Activated CD8-positive, alpha-beta memory T cell treated with anti-CD3 and anti-CD28 coated beads for 24 hours (primary cell): Measurements from ENCODE around the gene MYOG.
A peak's percentile ranks its signal among the peaks of the same experiment; 100 is the strongest.

Source experiments
- DNase-seq: peaks from one replicate; pipeline ENCODE4 v3.0.0-alpha.2; 2020

The MYOG gene

DNA sequence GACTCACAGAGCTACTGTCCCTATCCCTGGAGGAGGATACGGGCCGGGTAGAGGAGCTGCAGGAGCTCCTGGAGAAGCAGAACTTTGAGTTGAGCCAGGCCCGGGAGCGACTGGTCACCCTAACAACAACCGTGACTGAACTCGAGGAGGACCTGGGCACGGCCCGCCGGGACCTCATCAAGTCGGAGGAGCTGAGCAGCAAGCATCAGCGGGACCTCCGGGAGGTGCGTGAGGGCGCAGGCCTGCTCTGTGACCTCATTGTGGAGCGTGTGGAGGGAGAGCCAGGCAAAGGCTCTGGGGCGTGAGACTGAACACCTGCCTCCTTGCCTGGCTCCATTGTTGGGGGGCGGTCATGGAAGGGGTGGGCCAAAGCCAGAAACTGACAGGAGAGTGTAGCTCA, 40.5 kb downstream of the MYOG start:
- DNase-seq, result no peak

DNA sequence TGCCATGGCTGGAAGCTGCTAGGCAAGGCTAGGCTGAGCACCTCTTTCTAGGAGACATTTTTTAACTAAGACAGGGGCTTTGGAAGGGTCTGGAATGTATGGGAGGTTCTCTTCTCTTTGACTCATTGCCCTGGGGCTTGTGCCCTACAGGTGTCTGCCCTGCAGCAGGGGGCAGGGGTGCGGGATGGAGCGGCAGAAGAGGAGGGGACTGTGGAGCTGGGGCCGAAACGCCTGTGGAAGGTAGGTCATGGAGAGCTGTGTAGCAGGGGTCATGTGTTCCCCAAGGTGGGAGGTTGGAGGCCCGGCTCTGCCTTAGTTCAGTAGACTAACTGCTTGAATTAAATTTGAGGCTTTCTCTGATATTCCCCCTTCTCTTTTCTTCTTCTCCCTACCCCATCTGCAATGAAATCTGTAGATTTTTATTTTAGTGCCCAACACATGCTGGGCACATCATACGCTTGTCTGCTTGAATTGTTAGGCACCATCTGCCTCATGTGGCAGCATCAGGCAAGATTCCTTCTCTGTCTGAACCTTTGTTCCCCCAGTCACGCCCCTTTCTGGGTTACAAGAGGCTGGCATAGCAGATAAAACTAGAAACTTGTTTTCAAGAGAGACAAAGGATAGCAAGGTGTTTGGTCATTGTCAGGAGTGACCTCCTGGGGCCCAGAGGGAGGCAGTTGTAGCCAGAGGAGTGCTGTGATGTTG, 41.1 kb downstream of the MYOG start:
- no peak for DNase-seq

DNA sequence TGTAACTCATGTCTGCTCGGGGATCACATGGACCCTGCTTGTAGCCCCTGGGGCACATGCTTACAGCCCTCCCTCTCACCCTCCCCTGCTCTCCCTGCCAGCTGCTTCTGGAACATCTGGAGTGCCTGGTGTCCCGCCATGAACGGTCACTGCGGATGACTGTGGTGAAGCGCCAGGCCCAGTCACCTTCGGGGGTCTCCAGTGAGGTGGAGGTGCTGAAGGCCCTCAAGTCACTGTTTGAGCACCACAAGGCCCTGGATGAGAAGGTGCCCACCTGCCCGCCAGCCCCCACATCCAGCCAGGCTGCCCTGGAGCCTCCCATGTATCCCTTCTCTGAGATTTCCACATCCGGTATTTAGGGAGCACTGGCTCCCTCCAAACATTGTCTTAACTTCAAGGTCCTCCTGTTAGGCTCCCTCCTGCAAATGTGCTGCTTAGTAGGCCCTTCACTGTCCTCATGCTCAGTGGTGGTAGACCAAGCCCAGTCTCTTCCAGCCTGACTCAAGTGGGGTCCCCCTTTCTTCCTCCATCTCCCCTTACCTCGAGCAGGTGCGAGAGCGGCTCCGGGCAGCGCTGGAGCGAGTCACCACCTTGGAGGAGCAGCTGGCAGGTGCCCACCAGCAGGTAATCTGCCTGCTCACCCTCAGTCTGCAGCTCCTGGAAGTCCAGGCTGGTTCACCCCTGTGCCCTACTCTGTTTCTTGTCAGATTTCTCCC, 41.8 kb downstream of the MYOG start:
- DNase-seq, result no peak

DNA sequence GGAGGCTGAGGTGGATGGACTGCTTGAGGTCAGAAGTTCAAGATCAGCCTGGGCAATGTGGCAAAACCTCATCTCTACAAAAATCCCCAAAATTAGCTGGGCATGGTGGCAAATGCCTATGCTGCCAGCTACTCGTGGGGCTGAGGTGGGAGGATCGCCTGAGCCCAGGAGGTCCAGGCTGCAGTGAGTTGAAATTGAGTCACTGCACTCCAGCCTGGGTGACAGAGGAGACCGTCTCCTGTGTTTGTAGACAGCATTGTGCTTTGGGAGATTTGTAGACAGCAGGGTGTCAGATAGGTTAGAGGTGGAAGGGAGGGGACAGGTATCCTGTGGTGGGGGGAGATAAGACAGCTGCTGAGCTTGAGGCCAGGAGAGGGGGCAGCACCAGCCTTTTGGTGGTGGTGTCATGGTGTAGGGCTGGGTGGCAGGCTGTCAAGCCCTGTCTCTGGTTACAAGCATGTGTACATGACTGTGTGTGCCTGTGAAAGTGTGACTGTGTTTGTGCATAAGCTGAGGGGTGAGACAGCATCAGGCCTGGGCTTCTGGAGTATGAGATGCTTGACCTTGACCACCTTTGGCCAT, 44.4 kb downstream of the MYOG start:
- DNase-seq, result no peak

DNA sequence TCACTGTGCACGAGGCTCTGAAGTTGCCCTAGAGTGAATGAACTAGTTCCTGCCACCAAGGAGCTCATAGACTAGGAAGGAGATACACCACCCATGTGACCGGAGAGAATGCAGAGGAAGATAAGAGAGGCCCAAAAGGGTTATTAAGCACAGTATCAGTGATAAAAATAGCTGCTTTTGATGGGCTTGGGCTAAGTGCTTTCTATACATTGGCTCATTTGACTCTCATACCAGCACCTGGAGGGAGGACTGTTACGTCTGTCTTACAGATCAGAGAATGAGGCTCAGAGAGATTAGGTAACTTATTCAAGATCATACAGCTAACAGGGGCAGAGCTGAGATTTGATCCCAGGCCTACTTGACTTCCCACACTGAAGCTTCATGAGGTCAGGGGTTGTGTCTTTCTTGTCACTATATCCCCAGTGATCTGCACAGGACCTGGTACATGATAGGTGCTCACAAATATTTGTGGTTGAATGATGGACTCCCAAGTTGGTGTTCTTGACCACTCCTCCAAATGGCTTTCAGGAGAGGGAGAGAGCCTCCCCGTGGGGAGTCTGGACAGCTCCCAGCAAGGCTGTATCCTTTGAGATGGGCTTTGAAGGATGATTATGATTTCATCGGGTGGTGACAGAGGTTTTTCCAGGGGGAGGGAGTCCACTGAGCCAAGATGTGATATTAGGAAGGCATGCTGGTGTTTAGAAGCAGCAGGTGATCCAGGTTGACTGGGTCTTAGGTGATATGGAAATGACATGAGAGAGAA, 45.1 kb downstream of the MYOG start:
- DNase-seq, result no peak

DNA sequence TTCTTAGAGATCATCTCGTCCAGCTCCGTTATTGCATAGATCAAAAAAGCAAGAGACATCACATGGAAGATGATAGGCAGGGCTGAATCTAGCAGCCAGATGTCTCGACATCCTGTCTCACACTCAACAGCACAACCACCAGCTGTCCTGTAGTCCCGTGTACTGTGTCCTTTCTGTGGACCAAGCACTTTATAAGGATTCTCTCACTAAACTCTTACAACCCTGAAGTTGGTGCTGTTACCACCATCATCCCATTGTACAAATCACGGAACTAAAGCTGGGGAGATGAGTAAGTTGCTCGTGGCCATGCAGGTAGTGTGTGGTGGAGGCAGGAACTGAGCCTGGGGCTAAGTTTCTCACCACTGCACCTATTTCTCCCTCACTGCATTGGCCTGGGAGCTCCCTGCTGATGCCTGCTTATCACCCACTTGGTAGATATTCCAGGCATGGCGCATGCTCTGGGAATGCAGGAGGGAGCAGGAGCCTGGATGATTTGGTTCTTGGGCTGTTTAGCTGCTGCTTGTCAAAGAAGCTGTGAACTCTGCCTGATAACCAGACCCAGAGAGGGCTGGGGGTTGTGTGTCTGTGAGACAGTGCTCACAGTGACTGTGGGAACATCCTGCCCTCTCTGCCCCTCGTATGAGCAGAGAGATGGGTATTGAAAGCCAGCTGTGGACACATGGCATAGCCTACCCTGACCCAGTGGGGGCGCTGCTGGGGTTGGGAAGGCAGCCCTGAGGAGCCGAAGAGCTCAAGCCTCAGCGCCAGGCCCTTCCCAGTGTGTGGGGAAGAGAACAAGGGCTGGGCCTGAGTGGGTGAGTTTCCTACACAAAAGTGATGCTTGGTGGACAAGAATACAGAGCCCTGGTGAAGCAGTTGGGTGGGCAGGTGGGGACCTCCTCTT, 46.0 kb downstream of the MYOG start:
- DNase-seq, result no peak

DNA sequence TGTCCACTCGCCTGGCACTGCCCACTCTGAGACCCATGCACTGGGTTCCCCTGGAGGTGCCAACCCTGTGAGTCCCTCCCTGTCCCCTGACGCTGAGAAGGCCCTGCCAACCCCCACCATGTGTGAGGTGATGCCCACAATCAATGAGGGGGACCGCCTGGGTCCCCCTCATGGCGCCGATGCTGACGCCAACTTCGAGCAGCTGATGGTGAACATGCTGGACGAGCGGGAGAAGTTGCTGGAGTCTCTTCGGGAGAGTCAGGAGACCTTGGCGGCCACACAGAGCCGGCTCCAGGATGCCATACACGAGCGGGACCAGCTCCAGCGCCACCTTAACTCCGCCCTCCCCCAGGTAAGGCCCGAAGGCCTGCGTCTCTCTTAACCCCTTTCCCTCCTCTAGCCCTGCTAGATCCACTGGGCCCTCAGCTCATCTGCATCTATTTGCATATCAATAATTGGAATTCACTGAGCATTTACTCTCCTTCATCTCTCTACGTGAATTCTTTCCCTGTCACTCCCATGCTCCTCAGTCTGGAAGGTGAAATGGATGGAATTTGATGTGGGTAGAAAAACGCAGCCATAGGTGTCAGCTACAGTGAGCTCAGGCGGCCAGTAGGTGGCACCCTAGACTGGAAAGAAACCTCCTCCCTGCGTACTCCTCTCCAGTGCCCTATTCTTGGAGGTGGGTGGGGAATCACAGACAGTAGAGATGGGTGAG, 46.8 kb downstream of the MYOG start:
- peak; percentile 85 for DNase-seq

DNA sequence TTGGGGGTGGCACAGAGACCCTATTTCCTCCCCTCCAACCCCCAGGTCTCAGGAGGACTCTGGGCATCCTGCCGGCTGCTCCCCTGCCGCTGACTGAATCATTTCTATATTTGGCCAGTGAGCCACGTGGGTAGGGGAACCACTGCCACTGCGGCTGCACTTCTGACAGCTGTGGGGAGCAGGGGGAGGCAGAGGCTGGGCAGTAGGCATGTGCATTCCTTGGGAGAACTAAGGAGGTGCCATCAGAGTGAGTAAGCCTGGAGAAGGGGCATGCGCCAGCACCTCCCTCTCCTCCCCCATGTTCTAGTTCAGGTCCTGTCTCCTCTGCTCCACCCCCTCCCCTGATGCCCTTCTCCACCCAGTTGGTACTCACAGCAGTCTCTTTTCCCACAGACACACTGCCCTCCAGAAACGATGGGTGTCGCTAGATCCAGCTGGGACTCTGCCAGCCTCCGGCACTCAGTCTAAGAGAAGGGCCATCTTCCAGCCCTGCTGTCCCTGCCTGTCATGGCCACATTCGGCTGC, 47.5 kb downstream of the MYOG start:
- DNase-seq, result no peak

DNA sequence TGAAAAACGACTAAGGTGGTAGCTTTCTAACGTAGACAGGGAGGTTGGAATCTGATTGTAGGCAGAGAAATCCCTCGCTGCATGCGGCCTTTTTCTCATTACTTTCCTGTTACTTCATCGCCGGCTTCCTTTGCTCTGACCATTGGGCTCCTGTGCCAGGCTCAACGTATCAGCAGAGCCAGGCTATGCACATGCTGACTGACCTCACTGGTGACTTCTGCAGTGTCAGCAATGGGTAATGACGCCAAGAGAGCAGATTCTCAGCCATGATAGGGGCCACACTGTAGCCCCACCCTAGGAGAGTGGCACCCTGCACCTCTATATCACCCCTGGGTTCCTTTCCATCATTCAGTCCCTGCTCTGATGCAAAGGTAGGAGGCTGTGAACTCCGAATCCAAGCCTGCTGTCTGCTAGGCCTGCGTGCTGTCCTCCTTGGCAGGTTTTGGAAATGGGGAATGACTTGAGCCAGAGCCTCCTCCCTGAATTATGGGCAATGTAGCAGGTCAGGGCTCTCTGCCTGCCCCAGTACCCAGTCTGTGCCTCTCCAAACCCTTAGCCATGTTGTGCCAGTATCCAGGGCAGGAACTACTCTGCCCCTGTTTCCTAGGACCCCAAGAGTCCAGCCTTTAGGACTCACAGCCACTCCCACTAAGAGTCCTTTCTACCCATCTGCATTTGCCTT, 48.2 kb downstream of the MYOG start:
- no peak for DNase-seq

DNA sequence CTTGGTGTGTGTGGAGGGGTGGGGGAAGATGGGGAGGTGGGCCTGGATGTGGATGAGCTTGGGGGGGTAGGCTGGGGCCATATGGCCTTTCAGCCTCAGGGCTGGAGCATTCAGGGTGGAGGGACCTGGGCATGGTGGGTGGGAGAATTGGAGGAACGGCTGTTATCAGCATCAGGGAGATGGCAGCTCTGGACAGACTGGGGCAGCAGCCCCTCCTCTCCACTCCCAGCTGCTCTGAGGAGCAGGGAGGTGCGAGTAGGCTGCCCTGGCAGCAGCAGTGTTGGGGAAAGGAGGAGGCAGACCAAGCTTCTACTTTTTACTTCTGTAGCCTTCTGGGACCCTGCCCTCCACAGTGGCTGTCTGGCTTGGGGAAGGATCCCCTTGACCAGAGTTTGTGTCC, 49.3 kb downstream of the MYOG start:
- no peak for DNase-seq

DNA sequence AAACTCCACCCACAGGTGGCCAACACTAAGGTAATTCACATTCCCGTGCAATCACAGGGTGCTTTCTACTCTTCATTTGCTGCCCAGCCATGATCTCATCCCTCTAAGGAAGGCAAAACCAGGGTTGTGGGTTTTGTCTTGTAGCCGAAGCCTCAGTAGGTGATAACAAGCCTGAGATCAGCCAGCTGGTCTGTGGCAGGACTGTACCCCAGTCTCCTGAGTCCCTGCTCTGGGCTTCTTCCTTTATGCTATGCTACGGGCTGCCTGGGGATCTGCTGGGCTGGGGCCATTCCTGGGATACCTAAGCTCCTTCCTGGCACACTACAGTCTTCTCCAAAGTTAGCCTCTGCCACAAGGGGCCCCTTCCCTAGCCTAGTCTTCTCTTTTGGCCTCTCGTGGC, 49.7 kb downstream of the MYOG start:
- no peak for DNase-seq

DNA sequence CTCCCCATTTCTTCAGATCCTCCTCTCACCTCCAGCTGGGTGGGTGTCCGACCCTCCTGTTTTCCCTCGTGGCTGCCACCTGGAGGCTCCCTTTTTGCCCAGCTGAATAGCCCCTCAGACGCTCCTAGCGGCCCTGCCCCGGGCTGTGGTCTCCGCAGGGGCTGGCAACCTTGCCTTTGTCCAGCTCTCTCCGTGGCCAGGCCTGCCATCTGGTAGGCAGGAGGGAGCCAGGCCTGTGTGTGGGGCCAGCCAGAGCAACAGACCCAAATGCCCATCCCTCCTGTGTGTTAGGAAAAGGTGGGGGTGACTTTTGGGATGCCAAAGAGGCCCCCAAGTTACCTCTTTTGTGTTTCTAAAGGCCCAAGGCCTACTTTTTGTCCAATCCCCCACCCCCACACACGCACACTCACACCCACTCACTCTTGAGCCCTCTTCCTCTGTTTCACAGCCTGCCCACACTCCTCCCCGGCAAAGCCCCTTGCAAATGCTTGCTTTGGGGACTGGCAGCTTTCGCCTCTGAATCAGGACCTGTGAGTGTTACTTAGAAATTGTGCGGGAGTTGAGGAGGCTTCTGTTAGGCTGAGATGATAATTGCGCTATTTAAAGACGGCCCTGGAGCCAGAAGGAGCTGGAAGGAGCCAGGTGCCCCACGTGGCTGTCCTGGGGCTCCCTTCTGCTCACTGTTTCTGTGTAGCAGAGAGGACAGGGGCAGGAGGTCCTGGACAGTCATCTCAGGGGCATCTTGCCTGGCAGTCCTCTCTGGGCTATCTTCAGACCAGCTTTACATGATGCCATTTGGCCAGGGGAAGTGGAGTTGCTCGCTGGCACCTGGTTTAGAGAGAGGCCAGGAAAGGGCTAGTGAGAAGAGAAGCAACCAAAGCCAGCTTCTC, 50.5 kb downstream of the MYOG start:
- no peak for DNase-seq

DNA sequence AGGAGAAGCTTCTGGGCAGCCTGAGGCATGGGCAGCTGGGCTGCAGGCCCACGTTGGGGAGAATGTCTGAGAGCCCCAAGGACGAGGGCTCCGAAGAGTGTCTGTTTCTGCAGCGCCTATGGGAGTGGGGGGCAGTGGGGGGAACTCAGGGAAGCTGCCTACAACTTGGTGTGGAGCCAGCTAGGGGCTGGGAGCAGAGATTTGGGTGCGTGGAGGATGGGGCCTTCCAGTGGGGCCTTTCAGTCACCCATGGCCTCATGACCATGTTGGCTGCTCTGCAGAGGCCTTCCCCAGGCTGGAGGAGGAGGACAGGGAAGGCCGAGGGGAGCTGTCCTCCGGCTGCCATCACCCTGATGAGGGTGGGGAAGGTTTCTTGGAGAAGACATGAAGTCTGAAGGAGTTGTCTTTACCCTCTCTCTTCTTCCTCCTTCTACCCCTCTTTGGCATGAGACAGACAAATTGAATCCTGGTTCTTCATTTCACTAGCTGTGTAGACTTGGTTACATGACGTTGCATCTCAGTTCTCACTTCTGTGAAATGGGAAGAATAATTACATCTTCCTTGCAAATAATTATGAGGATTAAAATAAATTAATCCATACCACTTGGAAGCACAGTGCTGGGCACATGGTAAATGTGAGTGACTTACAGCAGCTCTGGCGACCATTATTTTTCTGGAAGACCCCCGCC, 51.2 kb downstream of the MYOG start:
- no peak for DNase-seq

DNA sequence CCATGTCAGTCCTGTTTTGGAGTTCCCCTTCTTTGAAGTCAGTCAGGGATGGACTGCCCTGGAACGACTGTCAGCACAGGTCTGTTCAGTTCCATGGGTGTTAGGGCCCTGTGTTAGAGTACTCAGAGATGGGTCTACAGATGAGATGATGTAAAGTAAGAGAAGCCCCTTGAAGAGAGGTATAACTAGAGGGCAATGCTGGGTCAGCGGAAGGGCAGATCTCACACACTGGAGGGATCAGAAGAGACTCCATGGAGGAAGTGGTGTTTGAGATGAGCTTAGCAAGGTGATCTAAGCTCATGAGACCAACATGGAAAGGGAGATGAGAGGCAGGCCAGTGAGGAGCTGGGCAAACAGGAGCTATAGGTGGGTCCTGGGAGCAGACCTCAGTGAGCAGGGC, 51.9 kb downstream of the MYOG start:
- no peak for DNase-seq

DNA sequence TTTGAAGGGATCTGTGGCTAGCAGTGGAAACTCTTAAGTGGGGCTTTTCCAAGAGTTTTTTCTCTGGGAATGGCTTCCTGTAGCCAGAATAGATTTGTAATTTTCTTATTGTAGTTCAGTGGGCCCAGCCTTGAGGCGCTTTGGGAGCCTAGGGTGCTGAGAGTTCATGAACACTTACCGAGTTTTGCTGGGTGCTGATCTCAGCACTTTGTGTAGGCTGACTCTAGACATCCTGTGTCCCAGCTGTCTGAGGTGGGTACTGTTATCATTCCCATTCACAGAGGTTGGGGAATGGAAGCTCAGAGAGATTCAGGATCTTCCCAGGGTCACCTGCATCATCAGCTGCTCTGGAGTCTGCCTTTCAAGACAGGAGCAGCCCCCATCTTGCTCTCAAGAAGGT, 52.5 kb downstream of the MYOG start:
- DNase-seq, result peak; percentile 28
